Hepatocyte (in vitro differentiated cells): Measurements from ENCODE around the gene PTPRM. TPM values are rescaled to one million over a fixed set of nuclear protein-coding genes. Genes with fewer than 3 reads are reported as not detected.

Source experiments
- DNase-seq: peaks from one replicate; pipeline ENCODE4 v3.0.0-alpha.2; 2016; ENCODE audit warnings: low spot score
- H2AFZ ChIP-seq: fragments of 200-600 bp; sonication (generic); 2 replicates; pipeline ENCODE4 v1.6.0; 2016; ENCODE audit warnings: antibody characterized with exemption, mild to moderate bottlenecking
- H3K27ac ChIP-seq: fragments of 200-600 bp; sonication (generic); 2 replicates; pipeline ENCODE4 v1.5.1; 2016; ENCODE audit warnings: mild to moderate bottlenecking
- H3K27me3 ChIP-seq: fragments of 200-600 bp; sonication (generic); 2 replicates; pipeline ENCODE4 v1.6.1; 2016
- H3K36me3 ChIP-seq: fragments of 200-600 bp; sonication (generic); replicated peaks from 2 replicates; pipeline ENCODE4 v1.5.1; 2016; ENCODE audit warnings: low read depth; ENCODE audit not compliant: insufficient read depth
- H3K4me1 ChIP-seq: fragments of 200-600 bp; sonication (generic); 2 replicates; pipeline ENCODE4 v1.5.1; 2016; ENCODE audit warnings: mild to moderate bottlenecking, moderate library complexity; ENCODE audit not compliant: insufficient read depth
- H3K4me2 ChIP-seq: fragments of 200-600 bp; sonication (generic); 2 replicates; pipeline ENCODE4 v1.6.0; 2016
- H3K4me3 ChIP-seq: fragments of 200-600 bp; sonication (generic); 2 replicates; pipeline ENCODE4 v1.5.1; 2016; ENCODE audit warnings: mild to moderate bottlenecking
- H3K79me2 ChIP-seq: fragments of 200-600 bp; sonication (generic); 2 replicates; pipeline ENCODE4 v1.6.0; 2017; ENCODE audit warnings: mild to moderate bottlenecking
- H3K9me2 ChIP-seq: fragments of 200-600 bp; sonication (generic); replicated peaks from 2 replicates; pipeline ENCODE4 v1.6.0; 2017; ENCODE audit warnings: mild to moderate bottlenecking; ENCODE audit not compliant: insufficient read depth
- H3K9me3 ChIP-seq: fragments of 200-600 bp; sonication (generic); 2 replicates; pipeline ENCODE4 v1.5.1; 2016; ENCODE audit warnings: low read depth, mild to moderate bottlenecking
- H4K20me1 ChIP-seq: fragments of 200-600 bp; sonication (generic); 2 replicates; pipeline ENCODE4 v1.6.0; 2016; ENCODE audit warnings: mild to moderate bottlenecking; ENCODE audit not compliant: insufficient read depth, poor library complexity, severe bottlenecking
- CTCF ChIP-seq: fragments of 200-600 bp; sonication (generic); IDR thresholded peaks from 2 replicates; pipeline ENCODE4 v1.5.1; 2016; ENCODE audit warnings: antibody characterized with exemption, mild to moderate bottlenecking; ENCODE audit not compliant: poor library complexity
- EZH2 ChIP-seq: fragments of 200-600 bp; sonication (generic); IDR thresholded peaks from 2 replicates; pipeline ENCODE4 v1.6.1; 2016; ENCODE audit warnings: antibody characterized with exemption, mild to moderate bottlenecking, borderline replicate concordance
- EZH2phosphoT487 ChIP-seq: fragments of 200-600 bp; sonication (generic); IDR thresholded peaks from one replicate; pipeline ENCODE4 v1.6.1; 2018; ENCODE audit warnings: antibody characterized with exemption, mild to moderate bottlenecking, low read depth, moderate library complexity; ENCODE audit not compliant: unreplicated experiment, severe bottlenecking
- WGBS: methylation state at CpG from one replicate; pipeline ENCODE4 v1.1.6; 2016; ENCODE audit warnings: low lambda C conversion rate; ENCODE audit errors: missing lambda C conversion rate; 5-methylcytosine and 5-hydroxymethylcytosine counted together
- polyA plus RNA-seq: library from polyadenylated mRNA; unstranded; fragments of >200 nt; fragmentation: Nextera tagmentation; extraction: Ambion mirVana; gene quantifications from 2 replicates; pipeline ENCODE4 v1.2.1, GENCODE V29; 2016
- total RNA-seq: library from RNA; depleted of rRNA; stranded (reverse); fragments of >200 nt; gene quantifications from 2 replicates; pipeline ENCODE4 v1.2.3, GENCODE V29; 2014

Gene PTPRM
- total and polyA plus RNA-seq, 2 experiments from 2014 or later: 26.1 to 47.4 TPM

- Histone ChIP-seq H3K4me1 (peaks cover 7% of the 10 kb centered on the region), H3K79me2 (peaks cover 8% of the 10 kb centered on the region), H3K27me3 (no peaks in the 10 kb centered on the region), H3K27ac (no peak overlapping the region), H3K9me3 (no peaks in the 10 kb centered on the region), H3K4me2 (no peak overlapping the region), H3K36me3 (no peaks in the 10 kb centered on the region), H2AFZ (no peak overlapping the region), H3K4me3 (no peak overlapping the region), H3K9me2 (no peaks in the 10 kb centered on the region), H4K20me1 (no peaks in the 10 kb centered on the region)
- TF ChIP-seq CTCF (no peak), EZH2phosphoT487 (no peak), EZH2 (no peak)
- DNase-seq: no peak
- WGBS: 68% methylated on average over 4 of the region's 4 CpGs
Measured at GRCh38 chr18:7803956-7804469, 236.9 kb downstream of the PTPRM start.

GRCh38 chr18:7805096-7805495, 238.0 kb downstream of the PTPRM start:
- H2AFZ ChIP-seq: no peak overlapping the region
- no peaks in the 10 kb centered on the region for H4K20me1 ChIP-seq
- no peaks in the 10 kb centered on the region for H3K27me3 ChIP-seq
- H3K9me3 ChIP-seq: no peaks in the 10 kb centered on the region
- H3K4me2 ChIP-seq: no peak overlapping the region
- peaks cover 7% of the 10 kb centered on the region for H3K4me1 ChIP-seq
- no peak overlapping the region for H3K27ac ChIP-seq
- no peak for DNase-seq
- peaks cover 8% of the 10 kb centered on the region for H3K79me2 ChIP-seq
- H3K9me2 ChIP-seq: no peaks in the 10 kb centered on the region
- TF ChIP-seq EZH2phosphoT487 (no peak), EZH2 (no peak), CTCF (no peak)
- no peaks in the 10 kb centered on the region for H3K36me3 ChIP-seq
- 87% methylated on average over 2 of the region's 2 CpGs for WGBS
- H3K4me3 ChIP-seq: no peak overlapping the region

GRCh38 chr18:7805880-7806279, 238.8 kb downstream of the PTPRM start:
- Histone ChIP-seq H3K36me3 (no peaks in the 10 kb centered on the region), H3K27me3 (no peaks in the 10 kb centered on the region), H3K9me3 (no peaks in the 10 kb centered on the region), H3K9me2 (no peaks in the 10 kb centered on the region), H3K4me2 (no peak overlapping the region), H3K79me2 (peaks cover 11% of the 10 kb centered on the region), H2AFZ (no peak overlapping the region), H3K4me1 (peaks cover 7% of the 10 kb centered on the region), H4K20me1 (no peaks in the 10 kb centered on the region), H3K4me3 (no peak overlapping the region), H3K27ac (no peak overlapping the region)
- WGBS: 89% methylated on average over 1 of the region's 1 CpG
- TF ChIP-seq CTCF: no peak
- TF ChIP-seq EZH2phosphoT487: no peak
- TF ChIP-seq EZH2: no peak
- DNase-seq: no peak

- Histone ChIP-seq H2AFZ (no peak overlapping the region), H3K36me3 (no peaks in the 10 kb centered on the region), H3K79me2 (peaks cover 9% of the 10 kb centered on the region), H3K27ac (no peak overlapping the region), H3K9me3 (no peaks in the 10 kb centered on the region), H4K20me1 (no peaks in the 10 kb centered on the region), H3K27me3 (no peaks in the 10 kb centered on the region), H3K9me2 (no peaks in the 10 kb centered on the region), H3K4me3 (no peak overlapping the region), H3K4me2 (no peak overlapping the region), H3K4me1 (peaks cover 7% of the 10 kb centered on the region)
- TF ChIP-seq CTCF (no peak), EZH2 (no peak), EZH2phosphoT487 (no peak)
- 75% methylated on average over 9 of the region's 9 CpGs for WGBS
- DNase-seq: no peak
Measured at GRCh38 chr18:7807936-7808453, 240.9 kb downstream of the PTPRM start.
